BLaER1 treated with 17β-estradiol and CSF1 and Interleukin-3, amounts not matched to agents 10 nM and 100 nM (cell line): ENCODE data around the gene SCD5.

ENCODE experiments used
- H3K27ac ChIP-seq, 11 experiments: shearing (Covaris generic); formaldehyde crosslinking; 2 replicates each; pipeline ENCODE4 v1.8.1; 2022
- H3K27me3 ChIP-seq, 11 experiments: shearing (Covaris generic); formaldehyde crosslinking; 2 replicates each; pipeline ENCODE4 v1.8.1; 2022
- H3K36me3 ChIP-seq, 11 experiments: shearing (Covaris generic); formaldehyde crosslinking; 2 replicates each; pipeline ENCODE4 v1.8.1; 2022
- H3K4me1 ChIP-seq, 10 experiments: shearing (Covaris generic); formaldehyde crosslinking; 2 replicates each; pipeline ENCODE4 v1.8.1; 2022
- H3K4me2 ChIP-seq, 11 experiments: shearing (Covaris generic); formaldehyde crosslinking; 2 replicates each; pipeline ENCODE4 v1.8.1; 2022
- H3K4me3 ChIP-seq, 10 experiments: shearing (Covaris generic); formaldehyde crosslinking; 2 replicates each; pipeline ENCODE4 v1.8.1; 2022
- H3K9ac ChIP-seq, 11 experiments: shearing (Covaris generic); formaldehyde crosslinking; 2 replicates each; pipeline ENCODE4 v1.8.1; 2022
- H3K9me3 ChIP-seq, 11 experiments: shearing (Covaris generic); formaldehyde crosslinking; replicated peaks in 1 of 11; 2 replicates each; pipeline ENCODE4 v1.8.1; 2022
- H4K20me1 ChIP-seq, 11 experiments: shearing (Covaris generic); formaldehyde crosslinking; 2 replicates each; pipeline ENCODE4 v1.8.1; 2022
- Cebpa-rat ChIP-seq, 11 experiments: shearing (Covaris generic); IDR thresholded peaks; 2 replicates each; pipeline ENCODE4 v1.8.1; 2022

Gene SCD5

DNA sequence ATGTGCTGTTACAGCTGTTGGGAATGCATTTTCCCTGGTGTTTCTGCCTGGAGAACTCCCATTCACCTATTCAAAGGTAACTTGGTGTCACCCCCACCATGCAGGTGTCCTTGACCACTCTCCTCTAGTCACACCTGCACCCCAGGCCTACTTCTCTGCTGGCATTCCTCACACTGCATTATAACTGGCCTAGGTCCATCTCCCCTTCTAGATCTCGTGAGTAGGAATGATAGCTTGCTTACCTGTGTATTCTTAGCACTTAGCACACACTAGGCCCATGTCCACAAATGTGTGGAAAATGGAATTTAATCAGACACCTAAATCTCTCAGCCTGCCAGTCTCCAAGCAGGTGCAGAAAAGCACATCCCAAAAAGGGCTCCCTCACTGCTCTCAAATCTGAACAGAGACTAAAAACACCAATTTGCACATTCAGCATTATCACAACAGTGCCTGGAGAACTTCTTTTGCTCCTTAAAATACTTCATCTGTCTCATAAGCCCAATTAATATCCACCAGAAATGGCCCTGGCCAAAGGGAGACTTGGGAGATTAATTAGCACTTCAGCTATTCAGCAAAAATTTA lies 18.3 kb downstream of the SCD5 start:
- H3K27ac ChIP-seq, result peak overlapping the region in 4 of 11 experiments; percentile 27 to 48 (median 45); a peak in 6 of 22 replicates
- peaks cover 18 to 48% (median 37%) of the 10 kb centered on the region in 10 experiments for H3K4me1 ChIP-seq
- H3K9ac ChIP-seq, result peak overlapping the region in 4 of 11 experiments; percentile 10 to 51 (median 28); a peak in 4 of 22 replicates
- no peaks in the 10 kb centered on the region for H3K9me3 ChIP-seq
- peak overlapping the region; percentile 37 to 68 (median 53) for H3K4me2 ChIP-seq
- H3K4me3 ChIP-seq, result no peak overlapping the region
- peaks cover 0 to 7% (median 0%) of the 10 kb centered on the region in 11 experiments; a peak in 4 of 22 replicates for H4K20me1 ChIP-seq
- peaks cover 0 to 1% (median 0%) of the 10 kb centered on the region in 11 experiments; a peak in 1 of 22 replicates for H3K36me3 ChIP-seq
- no peak for TF ChIP-seq Cebpa-rat (IDR thresholded peaks at IDR 0.05)
- no peaks in the 10 kb centered on the region for H3K27me3 ChIP-seq

DNA sequence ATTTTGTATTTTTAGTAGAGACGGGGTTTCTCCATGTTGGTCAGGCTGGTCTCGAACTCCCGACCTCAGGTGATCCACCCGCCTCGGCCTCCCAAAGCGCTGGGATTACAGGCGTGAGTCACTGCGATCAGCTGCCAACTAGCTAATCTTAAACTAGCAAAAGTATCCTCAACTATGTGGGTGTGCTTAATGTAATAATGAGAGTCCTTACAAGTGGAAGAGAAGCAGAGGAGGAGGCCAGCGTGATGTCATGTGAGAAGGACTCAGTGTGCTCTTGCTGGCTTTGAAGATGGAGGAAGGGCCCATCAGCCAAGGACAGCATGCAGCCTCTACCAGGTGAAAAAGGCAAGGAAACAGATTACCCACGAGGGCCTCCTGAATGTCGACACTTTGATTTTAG lies 19.6 kb downstream of the SCD5 start:
- peak overlapping the region in 2 of 11 experiments; percentile 11 to 14; a peak in 1 of 22 replicates for H3K4me2 ChIP-seq
- no peak overlapping the region for H3K4me3 ChIP-seq
- peaks cover 0 to 6% (median 0%) of the 10 kb centered on the region in 11 experiments; a peak in 1 of 22 replicates for H3K36me3 ChIP-seq
- no peak overlapping the region for H3K27ac ChIP-seq
- TF ChIP-seq Cebpa-rat (IDR thresholded peaks at IDR 0.05), result no peak
- no peaks in the 10 kb centered on the region for H3K27me3 ChIP-seq
- H3K9ac ChIP-seq, result no peak overlapping the region
- H3K4me1 ChIP-seq, result peaks cover 16 to 39% (median 30%) of the 10 kb centered on the region in 10 experiments
- H4K20me1 ChIP-seq, result peaks cover 0 to 10% (median 0%) of the 10 kb centered on the region in 11 experiments; a peak in 4 of 22 replicates
- no peaks in the 10 kb centered on the region for H3K9me3 ChIP-seq

DNA sequence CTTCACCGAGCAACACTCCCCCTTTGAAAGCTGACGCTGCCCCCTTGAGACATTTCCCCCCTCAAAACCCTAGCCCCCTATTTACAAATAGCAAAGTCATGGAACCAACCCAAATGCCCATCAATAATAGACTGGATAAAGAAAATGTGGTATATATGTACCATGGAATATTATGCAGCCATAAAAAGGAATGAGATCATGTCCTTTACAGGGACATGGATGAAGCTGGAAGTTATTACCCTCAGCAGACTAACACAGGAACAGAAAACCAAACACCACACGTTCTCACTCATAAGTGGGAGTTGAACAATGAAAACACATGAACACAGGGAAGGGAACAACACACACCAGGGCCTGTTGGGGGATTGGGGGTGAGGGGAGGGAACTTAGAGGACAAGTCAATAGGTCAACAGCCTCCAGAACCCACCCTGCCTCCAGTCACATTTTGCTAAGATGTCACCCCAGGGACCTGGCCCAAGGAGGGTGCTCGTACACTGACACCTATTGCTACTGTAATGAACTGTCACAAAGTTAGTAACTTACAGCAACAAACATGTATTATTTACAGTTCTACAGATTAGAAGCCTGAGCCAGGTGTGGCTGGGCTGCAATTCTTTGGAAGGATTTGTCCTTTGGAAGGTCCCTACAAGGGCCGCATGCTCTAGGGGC lies 20.6 kb downstream of the SCD5 start:
- no peaks in the 10 kb centered on the region for H3K27me3 ChIP-seq

DNA sequence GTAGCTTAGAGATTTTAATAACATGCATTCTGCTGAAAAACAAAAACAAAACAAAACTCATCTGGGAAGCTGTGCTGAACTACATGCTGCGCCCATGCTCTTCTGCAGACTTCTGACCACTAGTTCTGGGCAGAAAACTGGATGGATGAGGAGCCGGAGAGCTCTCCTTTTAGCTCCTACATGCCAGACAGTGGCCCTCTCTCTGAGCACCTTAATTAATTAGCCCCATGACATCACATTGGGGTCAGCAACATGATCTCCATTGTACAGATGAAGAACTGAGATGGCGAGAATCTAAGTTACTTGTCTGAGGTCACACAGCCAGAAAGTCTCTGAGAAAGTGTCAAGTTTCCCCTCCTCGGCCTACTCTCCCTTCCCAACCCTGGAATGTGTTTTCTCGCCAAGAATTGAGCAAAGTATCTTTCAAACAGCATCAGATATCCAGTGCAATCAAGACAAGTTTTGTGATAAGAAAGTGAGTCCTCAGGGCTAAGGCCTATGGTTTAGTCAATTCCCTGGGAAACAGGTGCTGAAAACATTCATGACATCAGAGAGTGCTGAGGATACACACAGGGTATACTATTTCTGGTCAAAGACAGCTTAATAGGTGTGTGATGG lies 21.6 kb downstream of the SCD5 start:
- Histone ChIP-seq H3K27ac (no peak overlapping the region), H3K27me3 (no peaks in the 10 kb centered on the region), H3K36me3 (peaks cover 0 to 6% (median 0%) of the 10 kb centered on the region in 11 experiments; a peak in 2 of 22 replicates), H3K9me3 (no peaks in the 10 kb centered on the region), H4K20me1 (peaks cover 0 to 10% (median 0%) of the 10 kb centered on the region in 11 experiments; a peak in 4 of 22 replicates), H3K4me1 (peaks cover 16 to 34% (median 29%) of the 10 kb centered on the region in 10 experiments), H3K9ac (no peak overlapping the region), H3K4me2 (no peak overlapping the region), H3K4me3 (no peak overlapping the region)
- TF ChIP-seq Cebpa-rat (IDR thresholded peaks at IDR 0.05), result no peak

More for the DNA sequence above, 20.6 kb downstream of the SCD5 start:
- H3K4me2 ChIP-seq, result no peak overlapping the region
- H3K4me1 ChIP-seq, result peaks cover 16 to 39% (median 30%) of the 10 kb centered on the region in 10 experiments
- H3K27ac ChIP-seq, result no peak overlapping the region
- H3K9me3 ChIP-seq, result no peaks in the 10 kb centered on the region
- no peak for TF ChIP-seq Cebpa-rat (IDR thresholded peaks at IDR 0.05)
- peaks cover 0 to 6% (median 0%) of the 10 kb centered on the region in 11 experiments; a peak in 2 of 22 replicates for H3K36me3 ChIP-seq
- H4K20me1 ChIP-seq, result peaks cover 0 to 10% (median 0%) of the 10 kb centered on the region in 11 experiments; a peak in 4 of 22 replicates
- H3K4me3 ChIP-seq, result no peak overlapping the region
- H3K9ac ChIP-seq, result no peak overlapping the region

DNA sequence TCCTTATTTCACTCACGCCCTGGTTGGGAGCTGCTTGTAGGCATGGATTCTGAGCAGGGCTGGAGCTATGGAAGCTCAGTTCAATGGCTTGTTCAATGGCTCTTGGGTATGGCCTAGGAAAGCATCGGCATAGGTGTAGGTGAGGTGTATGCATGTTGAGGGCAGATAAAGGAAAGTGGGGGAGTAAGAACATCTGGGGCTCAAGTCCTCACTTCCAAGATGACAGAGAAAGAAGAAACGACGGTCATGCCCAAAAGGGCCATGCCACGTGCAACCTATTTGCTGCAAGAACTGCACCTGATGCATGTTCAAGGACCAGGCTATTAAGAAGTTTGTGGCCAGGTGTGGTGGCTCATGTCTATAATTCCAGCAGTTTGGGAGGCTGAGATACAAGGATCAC lies 23.4 kb downstream of the SCD5 start:
- no peak overlapping the region for H3K9ac ChIP-seq
- no peak overlapping the region for H3K27ac ChIP-seq
- no peak overlapping the region for H3K4me3 ChIP-seq
- no peaks in the 10 kb centered on the region for H3K9me3 ChIP-seq
- no peaks in the 10 kb centered on the region for H3K27me3 ChIP-seq
- peaks cover 0 to 6% (median 0%) of the 10 kb centered on the region in 11 experiments; a peak in 4 of 22 replicates for H4K20me1 ChIP-seq
- H3K36me3 ChIP-seq, result peaks cover 0 to 6% (median 0%) of the 10 kb centered on the region in 11 experiments; a peak in 2 of 22 replicates
- TF ChIP-seq Cebpa-rat (IDR thresholded peaks at IDR 0.05), result no peak
- peaks cover 2 to 16% (median 11%) of the 10 kb centered on the region in 10 experiments; a peak in 19 of 20 replicates for H3K4me1 ChIP-seq
- no peak overlapping the region for H3K4me2 ChIP-seq

DNA sequence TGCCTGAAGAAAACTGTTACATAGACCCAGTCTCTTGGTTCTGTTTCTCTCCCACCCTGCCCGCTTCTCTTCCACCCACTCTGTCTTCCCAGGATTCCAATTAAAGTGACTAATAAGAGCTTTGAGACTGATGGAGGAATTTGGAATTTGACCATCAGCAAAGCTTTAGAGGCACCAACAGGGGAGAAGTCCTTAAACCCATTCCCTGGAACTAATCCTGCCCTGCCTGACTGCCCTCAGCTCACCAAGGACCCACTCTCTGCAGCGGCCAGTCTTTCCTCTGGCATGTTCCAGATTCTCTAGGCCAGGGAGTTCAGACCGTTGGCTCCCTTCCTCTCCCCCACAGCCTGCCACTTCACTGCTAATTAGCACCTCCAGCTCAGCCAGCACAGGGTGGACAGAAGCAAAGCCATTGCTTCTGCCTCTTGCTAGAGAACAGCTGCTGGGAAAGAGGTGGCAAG lies 23.9 kb downstream of the SCD5 start:
- Histone ChIP-seq H3K4me3 (no peak overlapping the region), H3K4me2 (peak overlapping the region in 2 of 11 experiments; percentile 6 to 17; a peak in 1 of 22 replicates), H3K4me1 (peaks cover 0 to 11% (median 7%) of the 10 kb centered on the region in 10 experiments; a peak in 11 of 20 replicates), H4K20me1 (peaks cover 0 to 3% (median 0%) of the 10 kb centered on the region in 11 experiments; a peak in 1 of 22 replicates), H3K36me3 (peaks cover 0 to 6% (median 0%) of the 10 kb centered on the region in 11 experiments; a peak in 2 of 22 replicates), H3K9ac (no peak overlapping the region), H3K27me3 (no peaks in the 10 kb centered on the region), H3K9me3 (no peaks in the 10 kb centered on the region), H3K27ac (no peak overlapping the region)
- no peak for TF ChIP-seq Cebpa-rat (IDR thresholded peaks at IDR 0.05)

DNA sequence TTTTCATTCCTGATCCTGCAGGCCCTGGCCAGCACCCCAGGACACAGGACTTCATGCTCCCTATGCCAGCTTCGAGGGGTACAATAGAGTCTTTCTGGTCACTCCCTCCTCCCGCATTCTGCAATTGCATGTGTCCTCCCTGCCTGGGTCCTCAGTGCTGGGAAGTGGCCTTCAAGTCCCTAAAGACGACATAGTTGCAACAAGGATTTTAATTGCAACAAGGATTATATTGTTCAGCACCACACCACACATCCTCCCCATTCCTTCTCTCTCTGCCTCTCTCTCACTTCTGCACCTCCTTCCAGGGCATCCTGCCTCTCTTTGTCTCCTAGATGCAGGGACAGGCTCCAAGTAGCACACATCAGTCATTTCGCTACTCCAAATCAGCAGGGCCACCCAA lies 25.5 kb downstream of the SCD5 start:
- Histone ChIP-seq H4K20me1 (peaks cover 0 to 3% (median 0%) of the 10 kb centered on the region in 11 experiments; a peak in 1 of 22 replicates), H3K27me3 (no peaks in the 10 kb centered on the region), H3K36me3 (peaks cover 0 to 6% (median 0%) of the 10 kb centered on the region in 11 experiments; a peak in 2 of 22 replicates), H3K9me3 (no peaks in the 10 kb centered on the region), H3K27ac (no peak overlapping the region), H3K4me3 (no peak overlapping the region), H3K4me2 (no peak overlapping the region), H3K9ac (no peak overlapping the region), H3K4me1 (peaks cover 0 to 6% (median 0%) of the 10 kb centered on the region in 10 experiments; a peak in 2 of 20 replicates)
- TF ChIP-seq Cebpa-rat (IDR thresholded peaks at IDR 0.05), result no peak

DNA sequence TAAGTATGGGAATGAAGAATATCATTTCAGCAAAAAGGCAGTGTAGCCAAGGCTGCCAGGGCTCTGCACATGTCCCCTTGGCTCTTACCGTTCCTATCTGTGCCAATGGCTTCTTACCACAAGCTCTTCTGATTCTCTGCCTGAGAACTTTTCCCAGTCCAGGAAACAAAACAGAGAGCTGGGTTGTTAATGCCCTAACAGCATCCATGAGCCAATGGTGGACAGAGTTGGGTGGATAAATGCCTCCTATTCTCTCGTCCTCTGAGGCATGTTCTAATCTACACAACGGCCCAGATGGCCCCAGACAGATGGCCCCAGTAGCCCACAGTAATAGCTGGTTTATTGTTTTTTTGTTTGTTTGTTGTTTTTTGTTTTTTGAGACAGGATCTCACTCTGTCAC lies 28.0 kb downstream of the SCD5 start:
- no peak overlapping the region for H3K27ac ChIP-seq
- no peak for TF ChIP-seq Cebpa-rat (IDR thresholded peaks at IDR 0.05)

More for the DNA sequence above, 28.0 kb downstream of the SCD5 start:
- no peaks in the 10 kb centered on the region for H3K27me3 ChIP-seq
- peaks cover 0 to 6% (median 0%) of the 10 kb centered on the region in 10 experiments; a peak in 1 of 20 replicates for H3K4me1 ChIP-seq
- peaks cover 15 to 18% (median 17%) of the 10 kb centered on the region in 11 experiments for H3K9me3 ChIP-seq
- peaks cover 0 to 3% (median 0%) of the 10 kb centered on the region in 11 experiments; a peak in 1 of 22 replicates for H4K20me1 ChIP-seq
- no peak overlapping the region for H3K9ac ChIP-seq
- H3K36me3 ChIP-seq, result peaks cover 0 to 9% (median under 1%) of the 10 kb centered on the region in 11 experiments; a peak in 5 of 22 replicates
- no peak overlapping the region for H3K4me2 ChIP-seq
- no peak overlapping the region for H3K4me3 ChIP-seq
